Stomach smooth muscle (tissue), 2 donors: Measurements from ENCODE around the gene MPV17.

Experiments
- H3K27ac ChIP-seq: one replicate; pipeline ENCODE4 v1.7.0; 2013; ENCODE audit warnings: mild to moderate bottlenecking, low read length, inconsistent platforms
- H3K27me3 ChIP-seq, 2 donors: one replicate each; pipeline ENCODE4 v1.7.0; 2013; ENCODE audit warnings: low read length in 2 of 2; ENCODE audit not compliant: insufficient read depth in 2 of 2, control insufficient read depth in 1 of 2
- H3K36me3 ChIP-seq, 2 donors: one replicate each; pipeline ENCODE4 v1.7.0; 2013; ENCODE audit warnings: low read length in 2 of 2; ENCODE audit not compliant: control insufficient read depth in 2 of 2, insufficient read depth in 2 of 2
- H3K4me1 ChIP-seq: one replicate; pipeline ENCODE4 v1.7.0; 2013; ENCODE audit warnings: low read length; ENCODE audit not compliant: control insufficient read depth, insufficient read depth
- H3K4me3 ChIP-seq, 2 donors: one replicate each; pipeline ENCODE4 v1.7.0; 2013; ENCODE audit warnings: low read length in 2 of 2
- H3K9ac ChIP-seq, 2 donors: one replicate each; pipeline ENCODE4 v1.7.0; 2013; ENCODE audit warnings: low read length in 2 of 2, mild to moderate bottlenecking in 1 of 2
- H3K9me3 ChIP-seq, 2 donors: one replicate each; pipeline ENCODE4 v1.7.0; 2013; ENCODE audit warnings: low read length in 2 of 2; ENCODE audit not compliant: control insufficient read depth in 2 of 2
- donor health status: healthy.
- donor health status: Pancreatic carcinoma.

The MPV17 gene

GRCh38 chr2:27294928-27295327, 28.0 kb downstream of the MPV17 start:
- H3K4me3 ChIP-seq: no peak overlapping the region

GRCh38 chr2:27291865-27292264, 31.0 kb downstream of the MPV17 start:
- no peak overlapping the region for H3K9ac ChIP-seq
- peaks cover 14 to 15% of the 10 kb centered on the region in 2 donors for H3K27me3 ChIP-seq
- H3K27ac ChIP-seq: no peak overlapping the region
- H3K9me3 ChIP-seq: no peaks in the 10 kb centered on the region
- H3K36me3 ChIP-seq: no peaks in the 10 kb centered on the region
- no peaks in the 10 kb centered on the region for H3K4me1 ChIP-seq
- H3K4me3 ChIP-seq: no peak overlapping the region

More at GRCh38 chr2:27294928-27295327, 28.0 kb downstream of the MPV17 start:
- H3K27ac ChIP-seq: no peak overlapping the region
- no peaks in the 10 kb centered on the region for H3K36me3 ChIP-seq
- H3K9ac ChIP-seq: no peak overlapping the region
- H3K4me1 ChIP-seq: no peaks in the 10 kb centered on the region
- peaks cover 11 to 17% of the 10 kb centered on the region in 2 donors for H3K27me3 ChIP-seq
- H3K9me3 ChIP-seq: no peaks in the 10 kb centered on the region

- no peaks in the 10 kb centered on the region for H3K4me1 ChIP-seq
- H3K27me3 ChIP-seq: peaks cover 14 to 15% of the 10 kb centered on the region in 2 donors
- no peak overlapping the region for H3K27ac ChIP-seq
- H3K9ac ChIP-seq: no peak overlapping the region
- H3K36me3 ChIP-seq: no peaks in the 10 kb centered on the region
- no peaks in the 10 kb centered on the region for H3K9me3 ChIP-seq
- no peak overlapping the region for H3K4me3 ChIP-seq
Observed at GRCh38 chr2:27290549-27290948, 32.3 kb downstream of the MPV17 start.

GRCh38 chr2:27288610-27289009, 34.3 kb downstream of the MPV17 start:
- Histone ChIP-seq H3K9ac (no peak overlapping the region), H3K9me3 (no peaks in the 10 kb centered on the region), H3K27me3 (peaks cover 15 to 20% of the 10 kb centered on the region in 2 donors), H3K36me3 (no peaks in the 10 kb centered on the region), H3K4me3 (no peak overlapping the region), H3K27ac (no peak overlapping the region), H3K4me1 (no peaks in the 10 kb centered on the region)

- Histone ChIP-seq H3K36me3 (no peaks in the 10 kb centered on the region), H3K9me3 (no peaks in the 10 kb centered on the region), H3K27me3 (peaks cover 14 to 26% of the 10 kb centered on the region in 2 donors), H3K9ac (no peak overlapping the region), H3K27ac (no peak overlapping the region), H3K4me1 (no peaks in the 10 kb centered on the region), H3K4me3 (no peak overlapping the region)
Observed at GRCh38 chr2:27285481-27285880, 37.4 kb downstream of the MPV17 start.

GRCh38 chr2:27284996-27285395, 37.9 kb downstream of the MPV17 start:
- H3K9me3 ChIP-seq: no peaks in the 10 kb centered on the region
- H3K9ac ChIP-seq: no peak overlapping the region
- H3K36me3 ChIP-seq: no peaks in the 10 kb centered on the region
- H3K27me3 ChIP-seq: peaks cover 14 to 29% of the 10 kb centered on the region in 2 donors
- H3K27ac ChIP-seq: no peak overlapping the region
- H3K4me1 ChIP-seq: no peaks in the 10 kb centered on the region
- no peak overlapping the region for H3K4me3 ChIP-seq

GRCh38 chr2:27282892-27283291, 40.0 kb downstream of the MPV17 start:
- no peaks in the 10 kb centered on the region for H3K36me3 ChIP-seq
- H3K9ac ChIP-seq: no peak overlapping the region
- H3K27ac ChIP-seq: no peak overlapping the region
- no peaks in the 10 kb centered on the region for H3K9me3 ChIP-seq
- H3K27me3 ChIP-seq: peaks cover 11 to 26% of the 10 kb centered on the region in 2 donors
- no peaks in the 10 kb centered on the region for H3K4me1 ChIP-seq
- no peak overlapping the region for H3K4me3 ChIP-seq

GRCh38 chr2:27281855-27282559, 40.9 kb downstream of the MPV17 start, which contains the start of gene TRIM54:
TSS of gene TRIM54 (plus strand) at chr2:27282429. CDS start at chr2:27282732, 303 bp downstream.
- no peaks in the 10 kb centered on the region for H3K9me3 ChIP-seq
- no peak within 1 kb of the TSS for H3K4me3 ChIP-seq
- H3K36me3 ChIP-seq: no peaks in the 10 kb centered on the region
- H3K27ac ChIP-seq: no peak within 1 kb of the TSS
- H3K9ac ChIP-seq: no peak within 1 kb of the TSS
- peaks cover 13 to 26% of the 10 kb centered on the region in 2 donors for H3K27me3 ChIP-seq
- H3K4me1 ChIP-seq: no peaks in the 10 kb centered on the region

GRCh38 chr2:27281442-27281841, 41.5 kb downstream of the MPV17 start:
- Histone ChIP-seq H3K9me3 (no peaks in the 10 kb centered on the region), H3K27me3 (peaks cover 14 to 28% of the 10 kb centered on the region in 2 donors), H3K4me1 (no peaks in the 10 kb centered on the region), H3K4me3 (no peak overlapping the region), H3K36me3 (no peaks in the 10 kb centered on the region), H3K9ac (no peak overlapping the region), H3K27ac (no peak overlapping the region)

- H3K36me3 ChIP-seq: no peaks in the 10 kb centered on the region
- no peak overlapping the region for H3K4me3 ChIP-seq
- H3K27me3 ChIP-seq: peaks cover 17 to 34% of the 10 kb centered on the region in 2 donors
- H3K27ac ChIP-seq: no peak overlapping the region
- H3K4me1 ChIP-seq: no peaks in the 10 kb centered on the region
- no peak overlapping the region for H3K9ac ChIP-seq
- no peaks in the 10 kb centered on the region for H3K9me3 ChIP-seq
Observed at GRCh38 chr2:27280826-27281225, 42.1 kb downstream of the MPV17 start.

- H3K36me3 ChIP-seq: no peaks in the 10 kb centered on the region
- H3K9ac ChIP-seq: no peak overlapping the region
- no peak overlapping the region for H3K4me3 ChIP-seq
- H3K9me3 ChIP-seq: no peaks in the 10 kb centered on the region
- no peaks in the 10 kb centered on the region for H3K4me1 ChIP-seq
- no peak overlapping the region for H3K27ac ChIP-seq
- peaks cover 13 to 27% of the 10 kb centered on the region in 2 donors for H3K27me3 ChIP-seq
Observed at GRCh38 chr2:27278010-27278409, 44.9 kb downstream of the MPV17 start.
